K562 (cell line): ENCODE data around the gene COMMD4. TPM values are rescaled to one million over a fixed set of nuclear protein-coding genes. Genes with fewer than 3 reads are reported as not detected.

Experiments used
- DNMT1 ChIP-seq: fragments of 450-650 bp; IDR thresholded peaks from 2 replicates; pipeline ENCODE4 v1.6.1; 2016; ENCODE audit warnings: antibody characterized with exemption, mild to moderate bottlenecking
- GABPB1 ChIP-seq: sonication (generic); formaldehyde crosslinking; IDR thresholded peaks from 2 replicates; pipeline ENCODE4 v1.8.0; 2022; ENCODE audit warnings: mild to moderate bottlenecking, missing genetic modification reagents
- HLTF ChIP-seq: fragments of 450-650 bp; IDR thresholded peaks from 2 replicates; pipeline ENCODE4 v1.6.1; 2016
- NFATC3 ChIP-seq: fragments of 450-650 bp; IDR thresholded peaks from 2 replicates; pipeline ENCODE4 v1.6.1; 2017; ENCODE audit warnings: mild to moderate bottlenecking
- NFRKB ChIP-seq: fragments of 450-650 bp; IDR thresholded peaks from 2 replicates; pipeline ENCODE4 v1.6.1; 2016; ENCODE audit warnings: low read depth
- POLR2AphosphoS2 ChIP-seq: IDR thresholded peaks from 2 replicates; pipeline ENCODE4 v1.6.1; 2012; ENCODE audit warnings: low read length, improper control_type of control experiment
- POLR2G ChIP-seq: fragments of 200-400 bp; formaldehyde crosslinking; IDR thresholded peaks from 2 replicates; pipeline ENCODE4 v1.6.1; 2017; ENCODE audit warnings: low read depth, mild to moderate bottlenecking, antibody characterized with exemption, low read length, moderate library complexity
- PTRF ChIP-seq: fragments of 450-650 bp; IDR thresholded peaks from 2 replicates; pipeline ENCODE4 v1.6.1; 2016; ENCODE audit warnings: mild to moderate bottlenecking, missing genetic modification characterization, missing compliant biosample characterization
- SRSF9 ChIP-seq: fragments of 200-400 bp; formaldehyde crosslinking; IDR thresholded peaks from 2 replicates; pipeline ENCODE4 v1.6.1; 2017; ENCODE audit warnings: low read depth, low read length, borderline replicate concordance
- TAL1 ChIP-seq: fragments of 450-650 bp; IDR thresholded peaks from 2 replicates; pipeline ENCODE4 v1.6.1; 2016; ENCODE audit warnings: mild to moderate bottlenecking
- ZBTB17 ChIP-seq: fragments of 450-650 bp; formaldehyde crosslinking; IDR thresholded peaks from 2 replicates; pipeline ENCODE4 v1.4.0; 2020; ENCODE audit warnings: mild to moderate bottlenecking
- ZNF41 ChIP-seq: fragments of 250-450 bp; sonication (Bioruptor Pico); conservative IDR thresholded peaks from 2 replicates; pipeline ENCODE4 v1.4.0; 2020; ENCODE audit warnings: mild to moderate bottlenecking
- ZNF507 ChIP-seq: conservative IDR thresholded peaks from 2 replicates; pipeline ENCODE4 v1.6.1; 2017; ENCODE audit warnings: missing genetic modification characterization, missing compliant biosample characterization
- ZNF696 ChIP-seq: fragments of 250-450 bp; sonication (Bioruptor Pico); conservative IDR thresholded peaks from 2 replicates; pipeline ENCODE4 v1.4.0; 2020; ENCODE audit warnings: mild to moderate bottlenecking, moderate library complexity
- ZNF76 ChIP-seq: fragments of 250-450 bp; sonication (Bioruptor Pico); IDR thresholded peaks from 2 replicates; pipeline ENCODE4 v1.4.0; 2020; ENCODE audit warnings: mild to moderate bottlenecking, moderate library complexity, borderline replicate concordance
- ZNF830 ChIP-seq: fragments of 250-450 bp; sonication (Bioruptor Pico); IDR thresholded peaks from 2 replicates; pipeline ENCODE4 v1.5.0; 2021; ENCODE audit warnings: mild to moderate bottlenecking
- polyA plus RNA-seq, 8 experiments: library from polyadenylated mRNA; depleted of rRNA in 4 of 8; stranded (reverse) in 5 of 8; unstranded in 3 of 8; fragments of >200 nt; fragmentation: Nextera tagmentation in 2 of 8; fragmentation: Illumina TruSeq in 1 of 8; extraction: Ambion mirVana in 2 of 8; extraction: Trizol in 1 of 8; gene quantifications; 2 replicates each; pipeline versions ENCODE4 v1.2.1 to v1.2.3, GENCODE V29; 2011 to 2014; ENCODE audit warnings: inconsistent platforms in 1 of 8, missing spikeins in 1 of 8
- total RNA-seq, 7 experiments: library from RNA; depleted of rRNA in 6 of 7; stranded (reverse); fragments of >200 nt in 6 of 7; fragmentation: Illumina TruSeq in 2 of 7; extraction: Trizol in 2 of 7; gene quantifications; 2 replicates each; pipeline versions ENCODE4 v1.2.1 to v1.2.3, GENCODE V29; 2011 to 2021; ENCODE audit warnings: low replicate concordance in 1 of 7
- TF ChIP-seq, protein P1 (sequence below): fragments of 250-450 bp; sonication (Bioruptor Pico); IDR thresholded peaks from 2 replicates; pipeline ENCODE4 v1.4.0; 2020; ENCODE audit warnings: mild to moderate bottlenecking, moderate library complexity, borderline replicate concordance
- TF ChIP-seq, protein P2 (sequence below): fragments of 250-450 bp; sonication (Bioruptor Pico); IDR thresholded peaks from 2 replicates; pipeline ENCODE4 v1.8.0; 2022; ENCODE audit warnings: inconsistent platforms, mild to moderate bottlenecking, moderate library complexity, borderline replicate concordance
- TF ChIP-seq, protein P3 (sequence below): fragments of 450-650 bp; conservative IDR thresholded peaks from 2 replicates; pipeline ENCODE4 v1.6.1; 2016; ENCODE audit warnings: missing genetic modification characterization, low read depth, mild to moderate bottlenecking, missing compliant biosample characterization, moderate library complexity
- TF ChIP-seq, protein P4 (sequence below): fragments of 250-450 bp; sonication (Bioruptor Pico); IDR thresholded peaks from 2 replicates; pipeline ENCODE4 v1.4.0; 2020; ENCODE audit warnings: borderline replicate concordance

The COMMD4 gene
- total and polyA plus RNA-seq, 9 of the 15 experiments (the other 6 are each of a cell fraction or from before 2014, with no cell fraction given): 20.4 to 140 (median 63.9) TPM

DNA sequence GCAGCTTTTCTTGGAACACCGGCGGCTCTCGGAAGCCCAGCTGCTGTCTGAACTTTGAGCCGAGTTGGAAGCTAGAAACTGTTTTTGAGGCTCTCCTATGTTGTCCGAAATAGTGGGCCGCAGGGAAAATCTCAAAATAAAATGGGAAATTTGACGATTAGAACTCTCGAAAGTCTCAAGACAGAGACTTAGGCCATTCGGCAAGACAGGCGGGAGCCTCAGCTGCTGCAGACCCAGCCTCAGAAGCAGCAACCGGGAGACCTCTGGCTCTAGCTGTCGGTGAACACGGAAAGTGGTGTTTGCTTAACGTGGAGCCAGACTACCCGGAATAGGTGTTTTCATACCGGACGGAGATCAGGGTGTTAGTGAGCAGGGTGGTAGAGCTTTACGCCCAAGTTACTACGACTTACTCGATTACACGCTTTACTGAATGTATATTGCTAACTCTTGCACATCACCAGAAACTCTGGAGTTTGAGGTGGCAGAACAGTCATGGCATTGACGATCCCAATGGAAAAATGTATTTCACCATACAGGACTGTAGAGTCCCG lies 32.9 kb downstream of the COMMD4 start (continued):
- TF ChIP-seq, protein P1, sequence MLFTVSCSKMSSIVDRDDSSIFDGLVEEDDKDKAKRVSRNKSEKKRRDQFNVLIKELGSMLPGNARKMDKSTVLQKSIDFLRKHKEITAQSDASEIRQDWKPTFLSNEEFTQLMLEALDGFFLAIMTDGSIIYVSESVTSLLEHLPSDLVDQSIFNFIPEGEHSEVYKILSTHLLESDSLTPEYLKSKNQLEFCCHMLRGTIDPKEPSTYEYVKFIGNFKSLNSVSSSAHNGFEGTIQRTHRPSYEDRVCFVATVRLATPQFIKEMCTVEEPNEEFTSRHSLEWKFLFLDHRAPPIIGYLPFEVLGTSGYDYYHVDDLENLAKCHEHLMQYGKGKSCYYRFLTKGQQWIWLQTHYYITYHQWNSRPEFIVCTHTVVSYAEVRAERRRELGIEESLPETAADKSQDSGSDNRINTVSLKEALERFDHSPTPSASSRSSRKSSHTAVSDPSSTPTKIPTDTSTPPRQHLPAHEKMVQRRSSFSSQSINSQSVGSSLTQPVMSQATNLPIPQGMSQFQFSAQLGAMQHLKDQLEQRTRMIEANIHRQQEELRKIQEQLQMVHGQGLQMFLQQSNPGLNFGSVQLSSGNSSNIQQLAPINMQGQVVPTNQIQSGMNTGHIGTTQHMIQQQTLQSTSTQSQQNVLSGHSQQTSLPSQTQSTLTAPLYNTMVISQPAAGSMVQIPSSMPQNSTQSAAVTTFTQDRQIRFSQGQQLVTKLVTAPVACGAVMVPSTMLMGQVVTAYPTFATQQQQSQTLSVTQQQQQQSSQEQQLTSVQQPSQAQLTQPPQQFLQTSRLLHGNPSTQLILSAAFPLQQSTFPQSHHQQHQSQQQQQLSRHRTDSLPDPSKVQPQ (CRISPR knock-in tag): no peak
- TF ChIP-seq ZNF696 (CRISPR knock-in tag) (no peak), GABPB1 (CRISPR knock-in tag) (no peak), NFRKB (no peak), POLR2AphosphoS2 (0 out of 2 replicates have a peak, but pooled peaks have one; percentile 60), NFATC3 (no peak), ZNF507 (tag) (no peak), ZNF41 (no peak), HLTF (no peak), DNMT1 (no peak), PTRF (tag) (no peak), POLR2G (no peak), TAL1 (no peak), SRSF9 (no peak), ZNF76 (no peak), ZBTB17 (no peak), ZNF830 (CRISPR knock-in tag) (0 out of 2 replicates have a peak, but pooled peaks have one; percentile 21)
- TF ChIP-seq, protein P2, sequence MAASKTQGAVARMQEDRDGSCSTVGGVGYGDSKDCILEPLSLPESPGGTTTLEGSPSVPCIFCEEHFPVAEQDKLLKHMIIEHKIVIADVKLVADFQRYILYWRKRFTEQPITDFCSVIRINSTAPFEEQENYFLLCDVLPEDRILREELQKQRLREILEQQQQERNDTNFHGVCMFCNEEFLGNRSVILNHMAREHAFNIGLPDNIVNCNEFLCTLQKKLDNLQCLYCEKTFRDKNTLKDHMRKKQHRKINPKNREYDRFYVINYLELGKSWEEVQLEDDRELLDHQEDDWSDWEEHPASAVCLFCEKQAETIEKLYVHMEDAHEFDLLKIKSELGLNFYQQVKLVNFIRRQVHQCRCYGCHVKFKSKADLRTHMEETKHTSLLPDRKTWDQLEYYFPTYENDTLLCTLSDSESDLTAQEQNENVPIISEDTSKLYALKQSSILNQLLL (CRISPR knock-in tag): no peak
- TF ChIP-seq, protein P3, sequence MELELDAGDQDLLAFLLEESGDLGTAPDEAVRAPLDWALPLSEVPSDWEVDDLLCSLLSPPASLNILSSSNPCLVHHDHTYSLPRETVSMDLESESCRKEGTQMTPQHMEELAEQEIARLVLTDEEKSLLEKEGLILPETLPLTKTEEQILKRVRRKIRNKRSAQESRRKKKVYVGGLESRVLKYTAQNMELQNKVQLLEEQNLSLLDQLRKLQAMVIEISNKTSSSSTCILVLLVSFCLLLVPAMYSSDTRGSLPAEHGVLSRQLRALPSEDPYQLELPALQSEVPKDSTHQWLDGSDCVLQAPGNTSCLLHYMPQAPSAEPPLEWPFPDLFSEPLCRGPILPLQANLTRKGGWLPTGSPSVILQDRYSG (tag): no peak
- TF ChIP-seq, protein P4, sequence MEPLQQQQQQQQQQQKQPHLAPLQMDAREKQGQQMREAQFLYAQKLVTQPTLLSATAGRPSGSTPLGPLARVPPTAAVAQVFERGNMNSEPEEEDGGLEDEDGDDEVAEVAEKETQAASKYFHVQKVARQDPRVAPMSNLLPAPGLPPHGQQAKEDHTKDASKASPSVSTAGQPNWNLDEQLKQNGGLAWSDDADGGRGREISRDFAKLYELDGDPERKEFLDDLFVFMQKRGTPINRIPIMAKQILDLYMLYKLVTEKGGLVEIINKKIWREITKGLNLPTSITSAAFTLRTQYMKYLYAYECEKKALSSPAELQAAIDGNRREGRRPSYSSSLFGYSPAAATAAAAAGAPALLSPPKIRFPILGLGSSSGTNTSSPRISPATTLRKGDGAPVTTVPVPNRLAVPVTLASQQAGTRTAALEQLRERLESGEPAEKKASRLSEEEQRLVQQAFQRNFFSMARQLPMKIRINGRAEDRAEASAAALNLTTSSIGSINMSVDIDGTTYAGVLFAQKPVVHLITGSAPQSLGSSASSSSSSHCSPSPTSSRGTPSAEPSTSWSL (CRISPR knock-in tag): no peak
